Stimulated activated CD4-positive, alpha-beta T cell treated with anti-CD3 and anti-CD28 coated beads, TNF-alpha, amount 100 ng/mL, for 48 hours (primary cell): ENCODE data around the gene PEX11G.
"Not testable (repeated sequence)": the region's sequence is repeated elsewhere in the genome, so short reads cannot be mapped to it uniquely, and the experiment has no call there.

ENCODE experiments used
- DNase-seq, 3 donors: peaks; one replicate each; pipeline ENCODE4 v3.0.0-alpha.2; 2020; ENCODE audit warnings: low read depth in 3 of 3

Gene PEX11G

GRCh38 chr19:7434391-7434790 is 54.4 kb downstream of the PEX11G start:
- DNase-seq: no peak

DNA sequence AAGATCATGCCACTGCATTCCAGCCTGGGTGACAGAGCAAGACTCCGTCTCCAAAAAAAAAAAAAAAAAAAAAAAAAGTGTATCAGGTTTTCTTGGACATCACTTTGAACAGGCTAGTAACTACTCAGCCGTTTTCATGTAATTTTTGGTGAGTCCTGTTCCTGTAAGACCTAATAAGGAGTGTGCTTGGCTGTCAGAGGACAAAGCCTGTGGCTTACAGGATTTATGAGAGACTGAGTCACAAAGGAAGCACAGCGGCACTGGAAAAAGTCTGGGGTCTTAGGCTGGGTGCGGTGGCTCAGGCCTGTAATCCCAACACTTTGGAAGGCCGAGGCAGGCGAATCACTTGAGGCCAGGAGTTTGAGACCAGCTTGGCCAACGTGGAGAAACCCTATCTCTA is 55.4 kb downstream of the PEX11G start:
- DNase-seq: not testable (repeated sequence)

DNA sequence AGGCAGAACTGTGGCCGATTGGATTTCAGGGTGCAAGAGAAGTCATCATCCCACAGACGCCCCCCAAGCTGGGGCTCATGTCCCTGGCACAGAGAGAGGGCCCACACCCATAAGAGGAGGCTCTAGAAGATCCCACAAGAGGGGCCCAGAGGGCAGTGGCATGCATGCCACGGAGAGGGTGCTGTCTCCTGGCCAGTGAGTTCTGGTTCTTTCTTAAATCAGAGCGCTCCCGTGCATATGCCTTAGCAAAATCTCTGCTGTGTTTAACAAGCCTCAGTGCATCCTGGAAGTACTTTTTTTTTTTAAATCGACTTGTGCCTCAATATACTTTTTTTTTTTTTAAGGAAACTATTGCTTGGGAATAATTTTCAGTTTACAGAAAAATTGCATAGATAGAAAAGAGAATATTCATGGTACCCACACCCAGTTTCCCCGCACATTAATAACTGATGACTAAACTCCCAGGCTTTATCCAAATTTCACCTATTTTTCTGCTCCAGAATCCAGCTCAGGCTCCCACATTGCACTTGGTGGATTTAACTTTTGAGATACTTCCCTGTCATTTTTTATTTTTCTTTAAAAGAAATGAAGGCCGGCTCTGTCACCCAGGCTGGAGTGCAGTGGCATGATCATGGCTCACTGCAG is 59.1 kb downstream of the PEX11G start:
- no peak for DNase-seq

DNA sequence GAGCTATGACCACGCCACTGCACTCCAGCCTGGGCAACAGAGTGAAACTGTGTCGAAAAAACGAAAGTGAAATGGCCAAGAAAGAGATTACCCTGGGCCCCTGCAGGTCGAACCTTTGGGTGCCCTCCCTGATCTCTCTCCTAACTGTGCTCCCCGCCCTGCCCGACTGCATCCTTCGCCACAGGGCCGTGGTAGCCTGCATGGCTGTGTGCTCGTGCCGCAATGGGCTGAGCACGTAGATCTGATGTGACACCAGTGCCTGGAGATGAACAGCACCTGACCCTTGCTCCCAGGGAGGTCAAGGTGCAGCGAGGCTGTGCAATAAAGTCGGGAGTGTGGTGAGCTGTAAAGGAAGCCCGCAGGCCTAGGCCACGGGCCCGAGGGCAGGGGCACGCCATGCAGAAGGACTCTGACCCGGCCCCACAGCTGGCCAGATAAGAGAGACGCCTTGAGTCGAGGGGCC is 60.2 kb downstream of the PEX11G start:
- no peak for DNase-seq

GRCh38 chr19:7427944-7428343 is 60.9 kb downstream of the PEX11G start:
- DNase-seq: no peak

GRCh38 chr19:7426986-7427385 is 61.8 kb downstream of the PEX11G start:
- peak in 2 of 3 donors; percentile 8 to 17 for DNase-seq
